ENCODE results near the gene AP1G2. TPM values are rescaled to one million over a fixed set of nuclear protein-coding genes. Genes with fewer than 3 reads are reported as not detected.

AP1G2 gene
- total RNA-seq, 1 donor from 2014 or later, result 262 TPM

DNA sequence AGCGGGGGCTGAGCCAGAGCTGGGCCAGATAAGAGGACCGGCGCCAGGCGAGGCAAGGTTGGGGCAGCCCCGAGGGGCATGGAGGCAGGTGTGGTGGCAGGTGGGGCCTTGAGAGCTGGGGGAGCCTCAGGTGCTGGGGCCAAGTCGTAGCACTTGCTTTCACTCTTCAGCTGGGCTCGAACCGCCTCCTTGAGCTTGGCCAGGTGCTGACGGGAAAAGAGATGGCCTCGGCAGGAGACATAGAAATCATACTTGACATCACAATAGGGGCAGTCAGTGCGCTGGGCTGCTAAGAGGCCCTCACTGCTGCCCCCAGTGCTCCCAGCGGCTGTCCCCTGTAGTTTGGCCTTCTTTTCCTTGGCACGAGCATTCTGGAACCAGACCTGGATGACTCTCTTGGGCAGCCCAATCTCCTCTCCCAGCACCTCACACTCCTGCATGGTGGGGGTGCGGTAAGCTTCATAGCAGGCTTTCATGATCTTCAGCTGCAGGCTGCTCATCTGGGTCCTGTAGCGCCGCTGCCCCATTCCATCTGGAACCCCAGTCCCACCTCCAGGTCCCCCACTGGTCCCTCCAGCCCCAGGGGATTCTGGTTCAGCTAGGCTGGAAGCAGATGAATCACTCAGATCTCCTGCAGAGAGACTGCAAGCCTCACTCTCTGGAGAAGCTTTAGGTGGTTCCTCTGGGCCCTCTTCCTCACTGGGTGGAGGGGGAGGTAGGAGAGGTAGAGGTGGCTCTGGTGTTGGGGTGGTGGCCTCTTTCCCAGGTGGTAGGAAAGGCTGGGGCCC, 44.2 kb downstream of the AP1G2 start:
- Mint-ChIP-seq H3K36me3 (ENCODE audit: insufficient read depth) (peaks cover 7% of the 10 kb centered on the region), H3K9me3 (ENCODE audit: low read depth) (no peaks in the 10 kb centered on the region), H3K4me3 (ENCODE audit: low read depth) (no peak overlapping the region), H3K27me3 (no peaks in the 10 kb centered on the region), H3K4me1 (ENCODE audit: low read depth) (no peaks in the 10 kb centered on the region), H3K27ac (no peak overlapping the region)
- no peak for DNase-seq (ENCODE audit: low spot score, unreplicated experiment)
- TF ChIP-seq CTCF (IDR thresholded peaks at IDR 0.05; ENCODE audit: unreplicated experiment), result no peak

DNA sequence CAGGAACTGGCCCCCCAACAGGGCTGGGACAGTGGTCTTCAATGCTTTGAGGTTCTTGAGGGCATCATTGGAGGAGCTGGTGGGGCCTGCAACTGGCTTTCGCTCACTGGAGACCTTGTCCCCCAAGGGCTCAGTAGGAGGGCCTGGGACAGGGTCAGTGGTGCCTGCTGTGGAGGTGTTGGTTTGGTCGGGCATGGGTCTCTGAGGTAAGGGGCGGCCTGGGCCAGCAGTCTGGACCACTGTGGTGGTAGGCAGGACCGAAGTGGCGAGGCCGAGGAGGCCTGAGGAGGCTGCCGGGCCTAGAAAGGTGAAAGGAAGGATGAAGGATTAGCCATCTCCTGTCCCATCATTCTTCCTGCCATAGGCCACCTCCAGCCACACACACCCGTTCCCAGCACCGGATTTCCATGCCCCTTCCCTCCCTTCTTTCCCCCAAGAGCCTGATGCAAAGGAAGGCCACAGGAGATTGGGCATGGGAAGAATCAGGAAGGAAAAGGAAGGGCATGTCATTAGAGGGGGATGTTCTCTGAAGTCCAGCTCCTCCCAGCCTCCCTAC, 44.9 kb downstream of the AP1G2 start:
- TF ChIP-seq CTCF (IDR thresholded peaks at IDR 0.05; ENCODE audit: unreplicated experiment), result no peak
- Mint-ChIP-seq H3K27ac (peak overlapping the region; percentile 62), H3K9me3 (ENCODE audit: low read depth) (no peaks in the 10 kb centered on the region), H3K4me3 (ENCODE audit: low read depth) (no peak overlapping the region), H3K36me3 (ENCODE audit: insufficient read depth) (peaks cover 7% of the 10 kb centered on the region), H3K4me1 (ENCODE audit: low read depth) (no peaks in the 10 kb centered on the region), H3K27me3 (no peaks in the 10 kb centered on the region)
- DNase-seq (ENCODE audit: low spot score, unreplicated experiment), result no peak

GRCh38 chr14:23521785-23522640, 45.6 kb downstream of the AP1G2 start:
- no peak for DNase-seq (ENCODE audit: low spot score, unreplicated experiment)
- Mint-ChIP-seq H3K4me1 (ENCODE audit: low read depth) (no peaks in the 10 kb centered on the region), H3K27me3 (no peaks in the 10 kb centered on the region), H3K9me3 (ENCODE audit: low read depth) (no peaks in the 10 kb centered on the region), H3K4me3 (ENCODE audit: low read depth) (no peak overlapping the region), H3K27ac (no peak overlapping the region), H3K36me3 (ENCODE audit: insufficient read depth) (peaks cover 5% of the 10 kb centered on the region)
- TF ChIP-seq CTCF (IDR thresholded peaks at IDR 0.05; ENCODE audit: unreplicated experiment), result no peak

GRCh38 chr14:23520899-23521533, 46.6 kb downstream of the AP1G2 start:
- no peak for DNase-seq (ENCODE audit: low spot score, unreplicated experiment)
- Mint-ChIP-seq H3K4me1 (ENCODE audit: low read depth) (no peaks in the 10 kb centered on the region), H3K27me3 (no peaks in the 10 kb centered on the region), H3K4me3 (ENCODE audit: low read depth) (no peak overlapping the region), H3K9me3 (ENCODE audit: low read depth) (no peaks in the 10 kb centered on the region), H3K36me3 (ENCODE audit: insufficient read depth) (peaks cover 4% of the 10 kb centered on the region), H3K27ac (peak overlapping the region; percentile 34)
- no peak for TF ChIP-seq CTCF (IDR thresholded peaks at IDR 0.05; ENCODE audit: unreplicated experiment)

- Mint-ChIP-seq H3K27me3 (no peaks in the 10 kb centered on the region), H3K27ac (no peak overlapping the region), H3K36me3 (ENCODE audit: insufficient read depth) (peaks cover 4% of the 10 kb centered on the region), H3K4me1 (ENCODE audit: low read depth) (no peaks in the 10 kb centered on the region), H3K9me3 (ENCODE audit: low read depth) (no peaks in the 10 kb centered on the region), H3K4me3 (ENCODE audit: low read depth) (no peak overlapping the region)
- no peak for DNase-seq (ENCODE audit: low spot score, unreplicated experiment)
- TF ChIP-seq CTCF (IDR thresholded peaks at IDR 0.05; ENCODE audit: unreplicated experiment), result no peak
Observed at GRCh38 chr14:23518709-23519108, 48.9 kb downstream of the AP1G2 start.
